H1 (cell line): ENCODE results near the gene BBS1. TPM values are rescaled to one million over a fixed set of nuclear protein-coding genes. Genes with fewer than 3 reads are reported as not detected.
A peak's percentile ranks its signal among the peaks of the same experiment; 100 is the strongest.

ENCODE experiments used
- CTCF ChIA-PET: fragments of 300-600 bp; sonication (Branson Sonifier 250); formaldehyde crosslinking; loops from one replicate; lab custom pipeline; 2021; ENCODE audit not compliant: partially characterized antibody; lab: Charles Lee
- POLR2A ChIA-PET: fragments of 300-600 bp; sonication (Branson Sonifier 250); formaldehyde crosslinking; loops from one replicate; lab custom pipeline; 2021; ENCODE audit warnings: inconsistent platforms; ENCODE audit not compliant: partially characterized antibody; lab: Charles Lee
- DNase-seq, 2 experiments: peaks; one replicate each; pipeline versions ENCODE4 v3.0.0 to v3.0.0-alpha.2; 2010 to 2022; ENCODE audit warnings: low spot score in 2 of 2, low read depth in 1 of 2, mixed read lengths in 1 of 2
- FAIRE-seq: peaks from 2 replicates; lab custom pipeline; 2011; peaks lifted over from hg19 to GRCh38; lab: Jason Lieb, UNC
- H2AFZ ChIP-seq: 2 replicates; pipeline ENCODE4 v1.8.1; 2012; ENCODE audit warnings: low read length, inconsistent platforms
- H2AK5ac ChIP-seq: 2 replicates; pipeline ENCODE4 v1.6.1; 2013; ENCODE audit warnings: low read depth, low read length
- H2BK120ac ChIP-seq: replicated peaks from 2 replicates; pipeline ENCODE3; 2013; ENCODE audit warnings: low read depth, low read length, inconsistent platforms
- H2BK12ac ChIP-seq: 2 replicates; pipeline ENCODE4 v1.6.1; 2013; ENCODE audit warnings: low read depth, low read length
- H2BK15ac ChIP-seq: 2 replicates; pipeline ENCODE4 v1.6.1; 2013; ENCODE audit warnings: low read length
- H2BK20ac ChIP-seq: 2 replicates; pipeline ENCODE4 v1.6.1; 2013; ENCODE audit warnings: low read length
- H2BK5ac ChIP-seq: 2 replicates; pipeline ENCODE4 v1.6.1; 2013; ENCODE audit warnings: low read depth, low read length
- H3K14ac ChIP-seq: 2 replicates; pipeline ENCODE4 v1.6.1; 2013; ENCODE audit warnings: inconsistent platforms; ENCODE audit not compliant: insufficient read length
- H3K18ac ChIP-seq: 2 replicates; pipeline ENCODE4 v1.6.1; 2013; ENCODE audit warnings: low read length; ENCODE audit errors: extremely low read depth
- H3K23ac ChIP-seq: 2 replicates; pipeline ENCODE4 v1.6.1; 2013; ENCODE audit warnings: inconsistent platforms; ENCODE audit not compliant: insufficient read length
- H3K23me2 ChIP-seq: 2 replicates; pipeline ENCODE4 v1.6.1; 2013; ENCODE audit warnings: low read depth, low read length
- H3K27ac ChIP-seq: 2 replicates; pipeline ENCODE4 v1.6.1; 2011; ENCODE audit warnings: low read depth, low read length, inconsistent platforms
- H3K27me3 ChIP-seq, 4 experiments: replicated peaks in 1 of 4; 1 replicate in 1 of 4; 2 replicates in 3 of 4; pipeline versions ENCODE4 v1.6.1 to v1.8.1; 2011 to 2013; ENCODE audit warnings: low read length in 3 of 4, mild to moderate bottlenecking in 3 of 4, inconsistent platforms in 2 of 4, mixed read lengths in 2 of 4, moderate library complexity in 1 of 4; ENCODE audit not compliant: control insufficient read depth in 3 of 4, insufficient read depth in 3 of 4; ENCODE audit errors: extremely low read depth in 1 of 4
- H3K36me3 ChIP-seq, 4 experiments: 2 replicates each; pipeline versions ENCODE4 v1.6.1 to v1.8.1; 2011 to 2013; ENCODE audit warnings: mild to moderate bottlenecking in 4 of 4, low read length in 3 of 4, moderate library complexity in 2 of 4, control low read depth in 1 of 4, inconsistent platforms in 1 of 4; ENCODE audit not compliant: insufficient read depth in 4 of 4, control insufficient read depth in 2 of 4
- H3K4ac ChIP-seq: replicated peaks from 2 replicates; pipeline ENCODE3; 2013; ENCODE audit warnings: low read length, low read depth, mixed read lengths, inconsistent platforms; ENCODE audit not compliant: insufficient read length
- H3K4me1 ChIP-seq, 4 experiments: replicated peaks in 1 of 4; 1 replicate in 1 of 4; 2 replicates in 3 of 4; pipeline versions ENCODE4 v1.6.1 to v1.8.1; 2011 to 2013; ENCODE audit warnings: low read length in 3 of 4, inconsistent platforms in 2 of 4, mixed read lengths in 1 of 4; ENCODE audit not compliant: insufficient read depth in 4 of 4, control insufficient read depth in 3 of 4
- H3K4me2 ChIP-seq, 2 experiments: 2 replicates each; pipeline versions ENCODE4 v1.6.1 to v1.8.1; 2011 to 2013; ENCODE audit warnings: low read depth in 2 of 2, low read length in 2 of 2, control low read depth in 1 of 2, inconsistent platforms in 1 of 2, mild to moderate bottlenecking in 1 of 2; ENCODE audit not compliant: insufficient read depth in 1 of 2
- H3K4me3 ChIP-seq, 4 experiments: fragments of 200-600, 300-600 bp in 1 of 4; sonication (generic), shearing (Covaris generic), sonication (Bioruptor Twin) in 1 of 4; 2 replicates each; pipeline versions ENCODE4 v1.5.1 to v1.8.1; 2011 to 2016; ENCODE audit warnings: low read length in 4 of 4, low read depth in 3 of 4, control low read depth in 2 of 4, inconsistent platforms in 2 of 4, mild to moderate bottlenecking in 2 of 4, mixed read lengths in 1 of 4, moderate library complexity in 1 of 4; ENCODE audit not compliant: insufficient read depth in 2 of 4; ENCODE audit errors: extremely low read depth in 1 of 4
- H3K56ac ChIP-seq: replicated peaks from 2 replicates; pipeline ENCODE3; 2013; ENCODE audit warnings: low read depth, mild to moderate bottlenecking, mixed read lengths, low read length, inconsistent platforms; ENCODE audit not compliant: insufficient read length
- H3K79me1 ChIP-seq: 2 replicates; pipeline ENCODE4 v1.6.1; 2013; ENCODE audit warnings: low read depth, low read length, control low read depth
- H3K79me2 ChIP-seq, 2 experiments: 2 replicates each; pipeline versions ENCODE4 v1.6.1 to v1.8.1; 2012 to 2013; ENCODE audit warnings: low read length in 2 of 2, mild to moderate bottlenecking in 2 of 2, inconsistent platforms in 1 of 2; ENCODE audit not compliant: insufficient read depth in 2 of 2, control insufficient read depth in 1 of 2
- H3K9ac ChIP-seq, 4 experiments: replicated peaks in 1 of 4; 1 replicate in 1 of 4; 2 replicates in 3 of 4; pipeline versions ENCODE4 v1.6.1 to v1.8.1; 2011 to 2013; ENCODE audit warnings: low read depth in 3 of 4, low read length in 3 of 4, control low read depth in 2 of 4, mild to moderate bottlenecking in 2 of 4, moderate library complexity in 2 of 4, inconsistent platforms in 1 of 4; ENCODE audit errors: extremely low read depth in 1 of 4
- H3K9me3 ChIP-seq, 2 experiments: 2 replicates each; pipeline versions ENCODE4 v1.6.1 to v1.8.1; 2012 to 2013; ENCODE audit warnings: mild to moderate bottlenecking in 2 of 2, moderate library complexity in 2 of 2, control low read depth in 1 of 2, inconsistent platforms in 1 of 2, low read depth in 1 of 2, low read length in 1 of 2, mixed read lengths in 1 of 2; ENCODE audit not compliant: insufficient read depth in 2 of 2
- H4K20me1 ChIP-seq, 2 experiments: replicated peaks in 1 of 2; 2 replicates each; pipeline versions ENCODE3 to v1.8.1; 2011 to 2013; ENCODE audit warnings: inconsistent platforms in 2 of 2, low read length in 2 of 2, mild to moderate bottlenecking in 1 of 2; ENCODE audit not compliant: insufficient read depth in 2 of 2, control insufficient read depth in 1 of 2
- H4K5ac ChIP-seq: 2 replicates; pipeline ENCODE4 v1.6.1; 2013; ENCODE audit warnings: low read length, low read depth, mixed read lengths, inconsistent platforms; ENCODE audit not compliant: insufficient read length
- H4K8ac ChIP-seq: 2 replicates; pipeline ENCODE4 v1.8.0; 2013; ENCODE audit warnings: mild to moderate bottlenecking, moderate library complexity, low read length, inconsistent platforms; ENCODE audit not compliant: insufficient read depth; ENCODE audit errors: extremely low read depth
- H4K91ac ChIP-seq: replicated peaks from 2 replicates; pipeline ENCODE3; 2013; ENCODE audit warnings: low read length, mixed read lengths, inconsistent platforms; ENCODE audit not compliant: insufficient read length
- BRCA1 ChIP-seq: IDR thresholded peaks from 2 replicates; pipeline ENCODE4 v1.6.1; 2012; ENCODE audit warnings: low read depth, low read length, improper control_type of control experiment
- CHD2 ChIP-seq: IDR thresholded peaks from 2 replicates; pipeline ENCODE4 v1.6.1; 2012; ENCODE audit warnings: low read length, improper control_type of control experiment
- EP300 ChIP-seq, 2 experiments: IDR thresholded peaks; 1 replicate in 1 of 2; 2 replicates in 1 of 2; pipeline ENCODE4 v1.6.1; 2011 to 2012; ENCODE audit warnings: low read depth in 2 of 2, low read length in 2 of 2, mild to moderate bottlenecking in 2 of 2, borderline replicate concordance in 1 of 2, inconsistent platforms in 1 of 2, moderate library complexity in 1 of 2
- POLR2AphosphoS5 ChIP-seq: IDR thresholded peaks from 2 replicates; pipeline ENCODE4 v1.6.1; 2011; ENCODE audit warnings: low read depth, low read length
- SP2 ChIP-seq: IDR thresholded peaks from 2 replicates; pipeline ENCODE4 v1.6.1; 2012; ENCODE audit warnings: mild to moderate bottlenecking, low read length, inconsistent platforms
- SRF ChIP-seq: IDR thresholded peaks from 2 replicates; pipeline ENCODE4 v1.6.1; 2011; ENCODE audit warnings: mild to moderate bottlenecking, low read depth, low read length, moderate library complexity
- SUZ12 ChIP-seq: fragments of 200-600 bp; sonication (generic); IDR thresholded peaks from 2 replicates; pipeline ENCODE4 v1.6.1; 2012; ENCODE audit warnings: mild to moderate bottlenecking, inconsistent platforms, low read length, moderate library complexity, mixed read lengths
- WGBS, 2 experiments: shearing (Covaris generic) in 1 of 2; methylation state at CpG; one replicate each; pipeline versions ENCODE4 v1.1.6 to v1.1.7; 2013 to 2015; ENCODE audit warnings: low lambda C conversion rate in 2 of 2, mixed read lengths in 2 of 2, inconsistent platforms in 1 of 2, low coverage in 1 of 2, missing lambda C conversion rate in 1 of 2; ENCODE audit not compliant: insufficient replicate concordance in 2 of 2, insufficient coverage in 1 of 2, insufficient read length in 1 of 2; ENCODE audit errors: extremely low coverage in 1 of 2, missing lambda C conversion rate in 1 of 2; 5-methylcytosine and 5-hydroxymethylcytosine counted together
- polyA plus RNA-seq, 7 experiments: library from polyadenylated mRNA; depleted of rRNA in 3 of 7; stranded (reverse) in 5 of 7; unstranded in 2 of 7; fragments of >200 nt in 5 of 7; fragments of 200-250 nt in 2 of 7; gene quantifications; 1 replicate in 5 of 7; 2 replicates in 1 of 7; 4 replicates in 1 of 7; pipeline versions ENCODE4 v1.2.1 to v1.2.3, GENCODE V29; 2011 to 2013; ENCODE audit warnings: missing spikeins in 2 of 7, mixed read lengths in 2 of 7
- total RNA-seq: library from RNA; stranded (reverse); fragmentation: NEBNext Ultra II Directional; extraction: Animal tissue kit (Norgen Biotek cat#: 25700); gene quantifications from 2 replicates; pipeline ENCODE4 v1.2.1, GENCODE V29; 2021

Gene BBS1
- total and polyA plus RNA-seq, 2 of the 8 experiments (the other 6 are each of a cell fraction or from before 2014, with no cell fraction given), result 19.1 to 19.5 TPM

- H3K18ac ChIP-seq, result no peak overlapping the region
- 92% methylated on average over 7 of the region's 7 CpGs; no CpG with 5 or more reads in 1 of the 2 experiments for WGBS, 2 experiments
- no peak overlapping the region for H3K56ac ChIP-seq
- no peaks in the 10 kb centered on the region for H3K27me3 ChIP-seq
- H4K91ac ChIP-seq, result no peak overlapping the region
- ChIA-PET CTCF (interaction anchor here (0.7 to 3.3 kb wide), 10 partner anchors 9 to 344 kb away, joined by 3 to 18 read pairs (median 4); partner anchors contain the start of gene RBM4B), POLR2A (interaction anchor here (1.1 to 4.1 kb wide), 3 partner anchors 14 to 142 kb away, joined by 3 to 26 read pairs (median 3); partner anchors contain the start of genes BBS1 and DPP3)
- no peaks in the 10 kb centered on the region for H3K23me2 ChIP-seq
- no peak overlapping the region for H2BK12ac ChIP-seq
- H3K36me3 ChIP-seq, result peaks cover 6 to 22% (median 11%) of the 10 kb centered on the region in 4 experiments
- no peak overlapping the region for H3K4ac ChIP-seq
- H2BK120ac ChIP-seq, result no peak overlapping the region
- no peak overlapping the region; the same call in 1 of the 2 replicates for H2AK5ac ChIP-seq
- no peak overlapping the region for H3K4me2 ChIP-seq
- H4K5ac ChIP-seq, result no peak overlapping the region
- no peak overlapping the region for H3K27ac ChIP-seq
- H2BK20ac ChIP-seq, result no peak overlapping the region
- H2AFZ ChIP-seq, result no peak overlapping the region
- peaks cover 0 to 2% of the 10 kb centered on the region in 2 experiments for H4K20me1 ChIP-seq
- H2BK5ac ChIP-seq, result no peak overlapping the region
- no peak for FAIRE-seq
- no peak overlapping the region for H3K23ac ChIP-seq
- H3K79me2 ChIP-seq, result no peaks in the 10 kb centered on the region
- DNase-seq, result no peak
- no peak overlapping the region for H3K9ac ChIP-seq
- no peak overlapping the region for H2BK15ac ChIP-seq
- H4K8ac ChIP-seq, result peak overlapping the region; percentile 18; the same call in 1 of the 2 replicates
- H3K14ac ChIP-seq, result no peak overlapping the region
- H3K79me1 ChIP-seq, result no peaks in the 10 kb centered on the region
- TF ChIP-seq SUZ12 (no peak), POLR2AphosphoS5 (no peak), EP300 (IDR thresholded peaks at IDR 0.05; ENCODE audit: borderline replicate concordance in 1 of 2, low read depth in 2 of 2, low read length in 2 of 2) (no peak), CHD2 (no peak), BRCA1 (no peak), SP2 (no peak), SRF (no peak)
- peaks cover 0 to 12% (median 5%) of the 10 kb centered on the region in 4 experiments; a peak in 4 of 7 replicates for H3K4me1 ChIP-seq
- no peaks in the 10 kb centered on the region for H3K9me3 ChIP-seq
- no peak overlapping the region for H3K4me3 ChIP-seq
Observed at GRCh38 chr11:66494458-66494857, 16.0 kb upstream of the BBS1 start.
